K562 (cell line): ENCODE data around the gene TPGS1. TPM values are rescaled to one million over a fixed set of nuclear protein-coding genes. Genes with fewer than 3 reads are reported as not detected.

Experiments
- BCL6 ChIP-seq: fragments of 250-450 bp; sonication (Bioruptor Pico); IDR thresholded peaks from 2 replicates; pipeline ENCODE4 v1.4.0; 2020
- ESRRA ChIP-seq: fragments of 450-650 bp; IDR thresholded peaks from 2 replicates; pipeline ENCODE4 v1.6.1; 2014; ENCODE audit warnings: low read depth, mild to moderate bottlenecking, moderate library complexity, borderline replicate concordance
- ETV5 ChIP-seq: sonication (generic); formaldehyde crosslinking; IDR thresholded peaks from 2 replicates; pipeline ENCODE4 v1.4.0; 2020; ENCODE audit warnings: low read depth, mild to moderate bottlenecking, missing genetic modification reagents
- HDAC2 ChIP-seq: fragments of 450-650 bp; IDR thresholded peaks from 2 replicates; pipeline ENCODE4 v1.6.1; 2016; ENCODE audit warnings: mild to moderate bottlenecking
- LCOR ChIP-seq: sonication (generic); formaldehyde crosslinking; IDR thresholded peaks from 2 replicates; pipeline ENCODE4 v1.8.0; 2022; ENCODE audit warnings: mild to moderate bottlenecking, missing genetic modification reagents
- MCM2 ChIP-seq: fragments of 450-650 bp; IDR thresholded peaks from 2 replicates; pipeline ENCODE4 v1.6.1; 2017; ENCODE audit warnings: low read depth, mild to moderate bottlenecking
- MYNN ChIP-seq, 2 experiments: sonication (generic); formaldehyde crosslinking in 1 of 2; IDR thresholded peaks; 2 replicates each; pipeline versions ENCODE4 v1.5.0 to v1.6.1; 2016 to 2020; ENCODE audit warnings: antibody characterized with exemption in 1 of 2, missing genetic modification reagents in 1 of 2
- PHTF2 ChIP-seq: fragments of 250-450 bp; sonication (Bioruptor Pico); IDR thresholded peaks from 2 replicates; pipeline ENCODE4 v1.5.0; 2021; ENCODE audit warnings: mild to moderate bottlenecking
- SOX6 ChIP-seq: fragments of 450-650 bp; IDR thresholded peaks from 2 replicates; pipeline ENCODE4 v1.6.1; 2014; ENCODE audit warnings: mild to moderate bottlenecking
- SRSF1 ChIP-seq: fragments of 200-400 bp; formaldehyde crosslinking; IDR thresholded peaks from 2 replicates; pipeline ENCODE4 v1.6.1; 2017; ENCODE audit warnings: mild to moderate bottlenecking, low read depth, low read length, moderate library complexity
- THRAP3 ChIP-seq: fragments of 450-650 bp; IDR thresholded peaks from 2 replicates; pipeline ENCODE4 v1.6.1; 2016; ENCODE audit warnings: mild to moderate bottlenecking, inconsistent platforms, borderline replicate concordance
- ZNF165 ChIP-seq: fragments of 250-450 bp; sonication (Bioruptor Pico); IDR thresholded peaks from 2 replicates; pipeline ENCODE4 v1.4.0; 2020; ENCODE audit warnings: borderline replicate concordance
- ZNF707 ChIP-seq: fragments of 250-450 bp; sonication (Bioruptor Pico); conservative IDR thresholded peaks from 2 replicates; pipeline ENCODE4 v1.8.0; 2022; ENCODE audit warnings: inconsistent platforms, mild to moderate bottlenecking, moderate library complexity
- ZSCAN29 ChIP-seq: fragments of 450-650 bp; IDR thresholded peaks from 2 replicates; pipeline ENCODE4 v1.6.1; 2017
- polyA plus RNA-seq, 8 experiments: library from polyadenylated mRNA; depleted of rRNA in 4 of 8; stranded (reverse) in 5 of 8; unstranded in 3 of 8; fragments of >200 nt; fragmentation: Nextera tagmentation in 2 of 8; fragmentation: Illumina TruSeq in 1 of 8; extraction: Ambion mirVana in 2 of 8; extraction: Trizol in 1 of 8; gene quantifications; 2 replicates each; pipeline versions ENCODE4 v1.2.1 to v1.2.3, GENCODE V29; 2011 to 2014; ENCODE audit warnings: inconsistent platforms in 1 of 8, missing spikeins in 1 of 8
- total RNA-seq, 7 experiments: library from RNA; depleted of rRNA in 6 of 7; stranded (reverse); fragments of >200 nt in 6 of 7; fragmentation: Illumina TruSeq in 2 of 7; extraction: Trizol in 2 of 7; gene quantifications; 2 replicates each; pipeline versions ENCODE4 v1.2.1 to v1.2.3, GENCODE V29; 2011 to 2021; ENCODE audit warnings: low replicate concordance in 1 of 7
- TF ChIP-seq, protein P1 (sequence below): fragments of 250-450 bp; sonication (Bioruptor Pico); IDR thresholded peaks from 2 replicates; pipeline ENCODE4 v1.9.0; 2021; ENCODE audit warnings: mild to moderate bottlenecking
- TF ChIP-seq, protein P2 (sequence below), 2 experiments: fragments of 450-650 bp; formaldehyde crosslinking in 1 of 2; IDR thresholded peaks; 2 replicates each; pipeline versions ENCODE4 v1.4.0 to v1.6.1; 2014 to 2020; ENCODE audit warnings: mild to moderate bottlenecking in 2 of 2, borderline replicate concordance in 1 of 2, low read depth in 1 of 2
- TF ChIP-seq, protein P3 (sequence below): fragments of 450-650 bp; IDR thresholded peaks from 2 replicates; pipeline ENCODE4 v1.7.1; 2018; ENCODE audit warnings: mild to moderate bottlenecking, low read depth; ENCODE audit not compliant: partially characterized antibody

TPGS1 gene
- total and polyA plus RNA-seq, 9 of the 15 experiments (the other 6 are each of a cell fraction or from before 2014, with no cell fraction given) = 0.30 to 31.6 (median 1.2) TPM; not detected in 2

DNA sequence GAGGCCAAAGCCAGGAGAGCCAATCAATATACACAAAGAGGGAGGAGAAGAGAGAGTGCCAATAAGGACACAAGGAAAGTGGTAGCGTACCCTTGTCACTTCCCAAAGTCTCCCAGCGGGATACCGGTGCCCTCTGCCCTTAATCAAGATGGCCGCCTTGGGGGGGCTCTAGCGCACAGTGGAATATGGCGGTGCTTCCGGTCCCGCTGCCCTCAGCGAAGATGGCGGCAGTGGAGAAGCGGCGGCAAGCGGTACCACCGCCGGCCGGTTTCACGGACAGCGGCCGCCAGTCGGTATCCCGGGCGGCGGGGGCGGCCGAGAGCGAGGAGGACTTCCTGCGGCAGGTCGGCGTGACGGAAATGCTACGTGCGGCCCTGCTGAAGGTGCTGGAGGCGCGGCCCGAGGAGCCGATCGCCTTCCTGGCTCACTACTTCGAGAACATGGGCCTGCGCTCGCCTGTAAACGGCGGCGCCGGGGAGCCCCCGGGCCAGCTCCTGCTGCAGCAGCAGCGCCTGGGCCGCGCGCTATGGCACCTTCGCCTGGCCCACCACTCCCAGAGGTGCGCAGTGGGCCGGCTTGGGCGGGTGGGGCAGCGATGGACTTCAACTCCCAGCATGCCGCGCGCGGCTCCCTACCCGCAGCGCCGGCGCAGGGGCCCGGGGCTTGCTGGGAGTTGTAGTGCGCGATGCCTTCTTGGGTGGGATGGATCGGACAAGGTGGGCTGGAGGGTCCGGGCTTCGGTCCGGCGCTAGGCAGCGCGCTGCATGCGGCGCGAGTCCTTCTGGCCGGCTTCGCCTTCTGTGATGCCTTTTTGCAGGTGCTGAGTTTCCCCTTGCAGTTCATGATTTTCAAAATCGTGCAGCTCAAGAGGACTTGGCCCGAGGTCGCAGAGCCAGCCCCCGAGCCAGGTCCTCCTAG lies at the start of gene TPGS1 (continued):
- TF ChIP-seq ESRRA (no peak), BCL6 (CRISPR knock-in tag) (peak; percentile 35; the same call in 1 of the 2 replicates), THRAP3 (no peak), MCM2 (no peak), PHTF2 (CRISPR knock-in tag) (no peak), ZNF165 (CRISPR knock-in tag) (0 out of 2 replicates have a peak, but pooled peaks have one; percentile 11), HDAC2 (no peak), ZSCAN29 (0 out of 2 replicates have a peak, but pooled peaks have one; percentile 24), SOX6 (peak; percentile 15; the same call in 1 of the 2 replicates), MYNN (IDR thresholded peaks at IDR 0.05) (no peak), MYNN (CRISPR knock-in tag; IDR thresholded peaks at IDR 0.05) (no peak), ETV5 (CRISPR knock-in tag) (0 out of 2 replicates have a peak, but pooled peaks have one; percentile 62), ZNF707 (CRISPR knock-in tag) (no peak), LCOR (peak; percentile 91), SRSF1 (no peak)
- TF ChIP-seq, protein P1, sequence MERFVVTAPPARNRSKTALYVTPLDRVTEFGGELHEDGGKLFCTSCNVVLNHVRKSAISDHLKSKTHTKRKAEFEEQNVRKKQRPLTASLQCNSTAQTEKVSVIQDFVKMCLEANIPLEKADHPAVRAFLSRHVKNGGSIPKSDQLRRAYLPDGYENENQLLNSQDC (CRISPR knock-in tag) = no peak
- TF ChIP-seq, protein P2, sequence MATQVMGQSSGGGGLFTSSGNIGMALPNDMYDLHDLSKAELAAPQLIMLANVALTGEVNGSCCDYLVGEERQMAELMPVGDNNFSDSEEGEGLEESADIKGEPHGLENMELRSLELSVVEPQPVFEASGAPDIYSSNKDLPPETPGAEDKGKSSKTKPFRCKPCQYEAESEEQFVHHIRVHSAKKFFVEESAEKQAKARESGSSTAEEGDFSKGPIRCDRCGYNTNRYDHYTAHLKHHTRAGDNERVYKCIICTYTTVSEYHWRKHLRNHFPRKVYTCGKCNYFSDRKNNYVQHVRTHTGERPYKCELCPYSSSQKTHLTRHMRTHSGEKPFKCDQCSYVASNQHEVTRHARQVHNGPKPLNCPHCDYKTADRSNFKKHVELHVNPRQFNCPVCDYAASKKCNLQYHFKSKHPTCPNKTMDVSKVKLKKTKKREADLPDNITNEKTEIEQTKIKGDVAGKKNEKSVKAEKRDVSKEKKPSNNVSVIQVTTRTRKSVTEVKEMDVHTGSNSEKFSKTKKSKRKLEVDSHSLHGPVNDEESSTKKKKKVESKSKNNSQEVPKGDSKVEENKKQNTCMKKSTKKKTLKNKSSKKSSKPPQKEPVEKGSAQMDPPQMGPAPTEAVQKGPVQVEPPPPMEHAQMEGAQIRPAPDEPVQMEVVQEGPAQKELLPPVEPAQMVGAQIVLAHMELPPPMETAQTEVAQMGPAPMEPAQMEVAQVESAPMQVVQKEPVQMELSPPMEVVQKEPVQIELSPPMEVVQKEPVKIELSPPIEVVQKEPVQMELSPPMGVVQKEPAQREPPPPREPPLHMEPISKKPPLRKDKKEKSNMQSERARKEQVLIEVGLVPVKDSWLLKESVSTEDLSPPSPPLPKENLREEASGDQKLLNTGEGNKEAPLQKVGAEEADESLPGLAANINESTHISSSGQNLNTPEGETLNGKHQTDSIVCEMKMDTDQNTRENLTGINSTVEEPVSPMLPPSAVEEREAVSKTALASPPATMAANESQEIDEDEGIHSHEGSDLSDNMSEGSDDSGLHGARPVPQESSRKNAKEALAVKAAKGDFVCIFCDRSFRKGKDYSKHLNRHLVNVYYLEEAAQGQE (IDR thresholded peaks at IDR 0.05; ENCODE audit: borderline replicate concordance) = no peak
- TF ChIP-seq, protein P2 (CRISPR knock-in tag; IDR thresholded peaks at IDR 0.05; ENCODE audit: low read depth) = peak; percentile 38; the same call in 1 of the 2 replicates
- TF ChIP-seq, protein P3, sequence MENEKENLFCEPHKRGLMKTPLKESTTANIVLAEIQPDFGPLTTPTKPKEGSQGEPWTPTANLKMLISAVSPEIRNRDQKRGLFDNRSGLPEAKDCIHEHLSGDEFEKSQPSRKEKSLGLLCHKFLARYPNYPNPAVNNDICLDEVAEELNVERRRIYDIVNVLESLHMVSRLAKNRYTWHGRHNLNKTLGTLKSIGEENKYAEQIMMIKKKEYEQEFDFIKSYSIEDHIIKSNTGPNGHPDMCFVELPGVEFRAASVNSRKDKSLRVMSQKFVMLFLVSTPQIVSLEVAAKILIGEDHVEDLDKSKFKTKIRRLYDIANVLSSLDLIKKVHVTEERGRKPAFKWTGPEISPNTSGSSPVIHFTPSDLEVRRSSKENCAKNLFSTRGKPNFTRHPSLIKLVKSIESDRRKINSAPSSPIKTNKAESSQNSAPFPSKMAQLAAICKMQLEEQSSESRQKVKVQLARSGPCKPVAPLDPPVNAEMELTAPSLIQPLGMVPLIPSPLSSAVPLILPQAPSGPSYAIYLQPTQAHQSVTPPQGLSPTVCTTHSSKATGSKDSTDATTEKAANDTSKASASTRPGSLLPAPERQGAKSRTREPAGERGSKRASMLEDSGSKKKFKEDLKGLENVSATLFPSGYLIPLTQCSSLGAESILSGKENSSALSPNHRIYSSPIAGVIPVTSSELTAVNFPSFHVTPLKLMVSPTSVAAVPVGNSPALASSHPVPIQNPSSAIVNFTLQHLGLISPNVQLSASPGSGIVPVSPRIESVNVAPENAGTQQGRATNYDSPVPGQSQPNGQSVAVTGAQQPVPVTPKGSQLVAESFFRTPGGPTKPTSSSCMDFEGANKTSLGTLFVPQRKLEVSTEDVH = peak; percentile 76
